NCI-H1105 (cell line): ENCODE data around the gene TARBP1.
"Not testable (repeated sequence)": the region's sequence is repeated elsewhere in the genome, so short reads cannot be mapped to it uniquely, and the experiment has no call there.

Experiments
- DNase-seq: peaks from one replicate; lab custom pipeline; 2025; lab: John Stamatoyannopoulos, UW

The TARBP1 gene

DNA sequence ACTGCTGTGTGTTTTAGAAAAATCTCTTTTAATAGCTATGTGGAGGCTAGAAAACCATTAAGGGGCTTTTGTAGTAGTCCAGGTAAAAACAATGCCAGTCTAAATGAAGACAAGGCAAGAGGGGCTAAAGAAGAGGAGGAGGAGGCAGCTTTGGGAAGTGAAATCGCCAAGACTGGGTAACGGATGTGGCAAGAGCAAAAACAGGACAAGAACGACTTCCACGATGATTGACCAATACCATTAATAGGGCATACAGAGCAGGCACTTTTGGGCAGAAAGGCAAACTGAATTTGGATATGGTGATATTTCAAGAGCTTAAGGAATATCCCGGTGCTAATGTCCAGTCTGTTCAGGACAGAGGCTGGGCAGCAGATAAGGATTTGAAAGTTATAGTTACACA lies 83.7 kb downstream of the TARBP1 start:
- no peak for DNase-seq

DNA sequence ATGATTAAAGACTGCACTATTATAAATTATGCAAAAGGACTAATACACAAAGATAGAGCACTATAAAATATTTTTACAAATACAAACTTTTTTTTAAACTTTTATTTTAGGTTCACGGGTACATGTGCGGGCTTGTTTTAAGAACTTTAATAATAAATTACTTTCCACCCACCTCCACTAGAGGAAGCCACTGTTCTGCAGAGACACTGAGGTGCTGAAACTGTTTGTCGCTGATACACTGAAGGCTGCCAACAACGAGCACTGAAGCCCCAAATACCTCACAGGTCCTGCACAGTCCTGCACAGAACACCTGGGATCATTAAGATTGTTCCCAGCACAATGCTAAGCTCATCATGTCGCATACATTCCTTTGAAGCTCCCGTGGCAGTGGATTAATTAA lies 85.8 kb downstream of the TARBP1 start:
- DNase-seq, result no peak

DNA sequence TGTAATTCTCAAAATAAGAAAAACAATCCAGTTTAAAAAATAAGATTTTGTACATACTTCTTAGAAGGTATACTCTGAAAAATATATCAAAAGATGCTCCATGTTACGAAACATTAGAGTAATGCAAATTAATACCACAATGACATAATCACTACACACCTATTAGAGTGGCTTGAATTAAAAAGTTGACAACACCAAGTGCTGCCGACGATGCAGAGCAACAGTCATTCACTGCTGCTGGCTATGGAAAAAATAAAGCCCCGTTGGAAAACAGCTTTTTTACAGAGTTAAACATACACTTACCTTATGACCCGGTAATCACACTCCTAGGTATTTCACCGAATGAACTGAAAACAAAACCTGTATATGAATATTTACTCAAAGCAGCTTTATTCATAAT lies 90.9 kb downstream of the TARBP1 start:
- no peak for DNase-seq

GRCh38 chr1:234386122-234386521 lies 92.9 kb downstream of the TARBP1 start:
- DNase-seq, result no peak

- no peak for DNase-seq
Measured at GRCh38 chr1:234381699-234382555, 97.1 kb downstream of the TARBP1 start.

- not testable (repeated sequence) for DNase-seq
Measured at GRCh38 chr1:234379591-234380109, 99.3 kb downstream of the TARBP1 start.

DNA sequence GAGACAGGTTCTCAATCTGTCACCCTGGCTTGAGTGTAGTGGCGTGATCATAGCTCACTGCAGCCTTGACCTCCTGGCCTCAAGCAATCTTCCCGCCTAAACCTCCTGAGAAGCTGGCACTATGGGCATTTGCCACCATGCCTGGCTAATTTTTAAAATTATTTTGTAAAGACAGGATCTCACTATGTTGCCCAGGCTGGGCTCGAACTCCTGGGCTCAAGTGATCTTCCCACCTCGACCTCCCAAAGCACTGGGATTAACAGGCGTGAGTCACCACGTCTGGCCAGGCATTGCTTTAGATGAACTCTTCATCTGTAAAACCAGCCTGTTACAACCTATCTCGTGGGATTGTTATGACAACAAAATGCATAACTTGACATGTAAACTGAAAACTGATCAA lies 103.3 kb downstream of the TARBP1 start:
- DNase-seq, result no peak

GRCh38 chr1:234373959-234374254 lies 105.1 kb downstream of the TARBP1 start:
- no peak for DNase-seq

GRCh38 chr1:234373064-234373958 lies 105.7 kb downstream of the TARBP1 start, which contains the start of gene COA6:
COA6 (plus strand) TSS chr1:234373456; CDS start chr1:234373467, 11 bp downstream.
- DNase-seq, result peak; percentile 86

DNA sequence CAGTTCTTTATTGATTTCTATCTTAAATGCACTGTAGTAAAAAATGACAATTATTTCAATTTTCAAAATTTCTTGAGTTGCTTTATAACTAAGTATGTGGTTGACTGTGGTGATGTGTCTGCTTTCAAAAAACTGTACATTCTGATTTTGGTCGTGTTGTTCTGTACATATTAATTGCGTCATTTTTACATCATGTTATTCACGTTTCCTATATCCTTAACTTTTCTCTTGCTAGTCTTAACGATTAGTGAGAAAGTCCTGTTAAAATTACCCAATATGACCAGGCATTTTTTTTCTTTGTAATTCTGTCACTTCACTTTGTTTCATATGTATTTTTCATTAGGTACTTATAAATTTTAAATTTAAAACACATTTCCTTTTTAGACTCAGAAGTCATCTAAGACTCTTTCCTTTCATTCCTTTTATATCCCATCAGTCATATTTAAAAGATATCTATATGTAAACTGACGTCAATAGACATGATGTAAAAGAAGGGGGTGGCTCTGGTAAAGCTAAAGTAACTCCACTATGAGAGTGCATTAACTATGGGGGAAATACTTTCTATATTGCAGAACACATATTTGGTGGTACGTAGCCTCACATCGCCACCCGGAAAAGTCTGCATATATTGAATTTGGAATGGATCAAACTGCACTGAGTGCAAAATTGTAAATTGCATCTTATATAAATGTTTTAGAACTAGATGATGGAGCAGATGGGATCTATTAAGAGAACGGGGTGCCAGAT lies 106.8 kb downstream of the TARBP1 start:
- DNase-seq, result no peak

- DNase-seq, result no peak
Measured at GRCh38 chr1:234371414-234371813, 107.6 kb downstream of the TARBP1 start.

GRCh38 chr1:234369784-234370183 lies 109.2 kb downstream of the TARBP1 start:
- DNase-seq, result no peak

- no peak for DNase-seq
Measured at GRCh38 chr1:234369033-234369430, 109.9 kb downstream of the TARBP1 start.

DNA sequence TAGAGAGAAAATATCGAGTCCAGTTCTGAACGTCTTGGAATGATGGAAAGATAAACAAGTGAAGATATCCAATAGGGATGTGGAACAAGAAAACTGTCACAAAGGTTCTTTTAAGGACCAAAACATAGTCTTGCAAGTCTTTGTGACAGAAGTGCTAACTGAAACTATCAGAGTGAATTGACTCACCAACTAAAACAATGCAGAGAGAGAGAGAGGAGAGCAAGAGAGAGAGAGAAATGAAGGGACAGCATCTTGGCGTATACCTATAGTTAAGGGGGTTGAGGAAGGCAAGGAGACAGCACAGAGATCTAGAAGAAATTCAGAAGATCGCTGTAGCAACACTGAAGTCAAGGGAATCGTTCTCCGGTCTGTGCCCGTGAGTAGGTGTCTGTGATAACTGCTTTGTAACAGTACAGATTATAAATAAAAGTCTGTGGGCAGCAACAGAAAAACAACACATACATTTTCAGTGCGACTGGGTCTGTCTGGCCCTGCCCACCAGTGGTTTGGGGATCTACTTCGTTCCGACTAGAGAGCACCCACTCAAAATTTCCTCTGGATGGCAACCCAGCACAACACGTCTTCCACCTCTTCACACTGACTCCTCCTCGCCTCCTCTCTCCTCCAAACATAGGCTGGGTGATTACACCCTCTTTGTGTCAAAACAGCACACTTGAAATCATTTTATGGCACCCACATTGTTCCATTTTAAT lies 110.5 kb downstream of the TARBP1 start:
- no peak for DNase-seq

DNA sequence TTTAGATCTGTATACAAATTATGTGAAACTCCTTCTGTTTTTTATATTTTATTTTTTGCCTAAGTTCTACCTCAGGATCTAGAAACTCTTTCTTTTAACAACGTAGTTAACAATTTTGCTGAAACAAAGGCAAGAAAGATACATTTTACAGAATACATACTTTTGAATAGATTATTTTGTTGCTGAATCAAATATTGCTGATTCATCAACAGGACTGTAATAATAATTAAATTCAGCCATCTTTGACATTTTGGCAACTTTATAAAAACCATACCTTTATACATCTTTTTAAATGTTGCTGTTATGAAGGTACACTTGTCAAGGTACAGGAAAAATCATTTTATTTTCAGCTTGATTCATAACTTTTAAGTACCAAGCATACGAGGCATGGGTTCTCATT lies 116.4 kb downstream of the TARBP1 start:
- DNase-seq, result no peak

GRCh38 chr1:234361102-234361603 lies 117.8 kb downstream of the TARBP1 start:
- DNase-seq, result no peak

DNA sequence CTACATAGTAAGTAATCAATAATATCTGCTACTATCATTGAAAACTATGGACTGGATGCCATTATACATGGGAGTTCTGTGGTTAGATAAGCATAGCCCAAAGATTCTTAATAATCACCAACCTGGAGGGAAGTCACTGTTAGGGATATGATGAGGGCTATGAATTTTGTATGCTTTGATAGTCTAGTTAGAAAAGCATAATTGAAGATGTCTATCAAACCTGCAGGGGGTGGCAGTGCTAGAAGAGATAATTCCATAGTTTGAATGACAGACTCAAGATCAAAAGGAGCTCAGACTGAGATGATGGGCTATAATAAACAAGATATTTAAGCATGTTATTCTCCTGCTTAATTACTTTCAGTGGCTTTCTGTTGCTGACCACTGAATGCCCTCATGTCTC lies 121.1 kb downstream of the TARBP1 start:
- no peak for DNase-seq

DNA sequence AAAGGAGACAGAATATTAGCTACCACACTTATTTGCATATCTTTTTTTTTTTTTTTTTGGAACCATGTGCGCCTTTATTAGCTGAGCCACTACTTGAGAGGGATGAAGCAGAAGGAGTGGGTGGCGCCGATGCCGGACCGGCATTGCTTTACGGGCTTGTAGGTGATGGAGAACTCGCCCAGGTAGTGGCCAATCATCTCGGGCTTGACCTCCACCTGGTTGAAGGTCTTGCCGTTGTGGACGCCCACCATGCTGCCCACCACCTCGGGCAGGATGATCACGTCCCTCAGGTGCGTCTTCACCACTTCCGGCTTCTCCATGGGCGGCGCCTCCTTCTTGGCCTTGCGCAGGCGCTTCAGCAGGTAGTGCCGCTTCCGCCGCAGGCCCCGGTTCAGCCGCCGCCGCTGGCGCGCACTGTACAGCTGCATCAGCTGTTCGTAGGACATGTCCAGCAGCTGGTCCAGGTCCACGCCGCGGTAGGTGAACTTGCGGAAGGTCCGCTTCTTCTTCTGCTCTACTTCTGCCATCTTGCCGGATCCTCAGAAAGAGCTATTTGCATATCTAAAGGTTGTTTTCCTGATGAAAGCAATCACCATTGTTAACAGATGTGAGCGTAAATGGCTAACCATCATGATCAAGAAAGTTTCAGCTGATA lies 122.2 kb downstream of the TARBP1 start:
- peak; percentile 43 for DNase-seq

GRCh38 chr1:234355782-234356510 lies 123.0 kb downstream of the TARBP1 start:
- no peak for DNase-seq

DNA sequence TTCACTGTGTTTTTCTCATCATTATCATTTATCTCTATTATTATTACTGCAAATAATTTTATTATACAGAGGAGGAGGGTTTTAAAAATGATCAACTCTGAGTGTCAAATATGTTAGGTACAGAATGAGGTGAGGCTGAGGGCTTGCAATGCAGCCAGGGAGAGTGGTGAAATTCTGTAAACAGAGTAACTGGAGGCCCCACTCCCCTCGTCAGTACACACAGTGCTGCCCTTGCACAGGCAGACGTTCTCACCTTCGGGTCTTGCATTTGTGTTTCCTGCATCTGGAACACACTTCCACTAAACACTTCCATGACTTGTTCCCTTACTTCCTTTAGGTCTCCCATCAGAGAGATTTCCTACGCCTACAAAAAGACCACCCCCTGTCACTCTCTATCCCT lies 130.0 kb downstream of the TARBP1 start:
- DNase-seq, result no peak
